ENCODE measurements around the gene MYO5C. TPM values are rescaled to one million over a fixed set of nuclear protein-coding genes. Genes with fewer than 3 reads are reported as not detected.

Gene MYO5C
- total and polyA plus RNA-seq, 2 donors (not counting 3 experiments of a cell fraction or from before 2014, with no cell fraction given), result 7.5 to 19.4 TPM

DNA sequence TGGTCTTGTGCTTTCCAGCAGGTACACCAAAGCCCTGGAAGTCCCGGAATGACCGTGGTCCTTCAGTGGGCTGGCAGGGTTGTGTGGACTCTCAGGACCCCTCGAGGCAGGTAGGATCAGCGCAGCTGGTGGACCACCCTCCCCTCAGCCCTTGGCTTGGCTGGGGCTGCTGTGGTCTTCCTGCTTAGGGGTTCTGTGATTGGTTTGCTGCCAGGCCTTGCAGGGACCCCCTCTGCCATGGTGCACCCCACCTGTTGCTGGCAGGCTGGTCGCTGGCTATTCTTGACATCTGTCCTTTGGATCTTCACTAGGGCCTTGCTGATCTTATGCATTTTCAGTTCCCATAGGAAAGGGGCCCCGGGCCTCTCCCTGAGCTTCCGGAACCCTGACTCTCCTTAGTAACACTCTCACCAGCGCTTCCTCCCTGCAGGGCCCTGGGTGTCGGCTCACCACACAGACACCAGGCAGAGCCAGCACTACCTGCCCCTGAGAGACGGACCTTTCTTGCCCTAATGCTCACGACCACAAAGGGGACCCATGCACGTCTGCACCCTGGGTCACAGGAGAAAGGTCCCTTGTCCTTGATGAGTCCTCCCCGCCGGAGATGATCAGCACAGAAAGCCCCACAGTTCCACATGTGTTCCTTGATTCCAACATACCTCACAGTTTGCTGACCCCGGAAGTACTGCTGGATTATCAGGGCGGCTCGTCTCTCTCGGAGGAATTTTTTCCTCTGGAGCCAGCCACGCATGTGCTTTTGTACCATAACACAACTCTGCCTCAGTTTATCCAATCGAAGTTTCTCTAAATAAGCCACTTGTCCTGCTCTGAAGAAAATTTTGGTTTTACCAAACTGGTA is 51.7 kb downstream of the MYO5C start:
- peaks cover 0 to 4% of the 10 kb centered on the region in 2 experiments for H3K36me3 ChIP-seq (ENCODE audit: control insufficient read depth in 2 of 2, extremely low read depth in 1 of 2, insufficient read depth in 2 of 2, low read length in 2 of 2)
- H4K20me1 ChIP-seq (replicated peaks; ENCODE audit: control insufficient read depth, extremely low read depth, insufficient read depth, low read length), result no peaks in the 10 kb centered on the region
- no peak for FAIRE-seq
- BruUV-seq (replicated peaks), result no TSS peak
- POLR2A ChIA-PET, result no interaction called here
- H3K4me1 ChIP-seq (ENCODE audit: control insufficient read depth, extremely low read depth, insufficient read depth, low read length), result no peaks in the 10 kb centered on the region
- no peak for DNase-seq (ENCODE audit: low read depth, low spot score)
- no peak overlapping the region for H3K27ac ChIP-seq (ENCODE audit: insufficient read depth, low read depth, low read length)
- no peak overlapping the region for H3K4me3 ChIP-seq (replicated peaks in 1 of 3; ENCODE audit: insufficient read depth in 1 of 3, low read depth in 1 of 3, low read length in 3 of 3)
- no peaks in the 10 kb centered on the region for H3K27me3 ChIP-seq (ENCODE audit: control insufficient read depth in 2 of 2, insufficient read depth in 2 of 2, low read length in 2 of 2)
- TF ChIP-seq, protein P1, sequence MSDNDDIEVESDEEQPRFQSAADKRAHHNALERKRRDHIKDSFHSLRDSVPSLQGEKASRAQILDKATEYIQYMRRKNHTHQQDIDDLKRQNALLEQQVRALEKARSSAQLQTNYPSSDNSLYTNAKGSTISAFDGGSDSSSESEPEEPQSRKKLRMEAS (IDR thresholded peaks at IDR 0.05; ENCODE audit: insufficient read depth, insufficient read length), result no peak
- no peak for TF ChIP-seq GATA2 (IDR thresholded peaks at IDR 0.05; ENCODE audit: insufficient read depth, insufficient read length, low read depth, low read length)
- no peak for TF ChIP-seq POLR2AphosphoS5 (IDR thresholded peaks at IDR 0.05; ENCODE audit: insufficient read depth, low read depth, low read length)
- TF ChIP-seq POLR2A (IDR thresholded peaks at IDR 0.05; ENCODE audit: low read depth, low read length), result no peak
- TF ChIP-seq JUN (IDR thresholded peaks at IDR 0.05; ENCODE audit: borderline replicate concordance, insufficient read depth, insufficient read length, low read depth), result no peak
- TF ChIP-seq, protein P2, sequence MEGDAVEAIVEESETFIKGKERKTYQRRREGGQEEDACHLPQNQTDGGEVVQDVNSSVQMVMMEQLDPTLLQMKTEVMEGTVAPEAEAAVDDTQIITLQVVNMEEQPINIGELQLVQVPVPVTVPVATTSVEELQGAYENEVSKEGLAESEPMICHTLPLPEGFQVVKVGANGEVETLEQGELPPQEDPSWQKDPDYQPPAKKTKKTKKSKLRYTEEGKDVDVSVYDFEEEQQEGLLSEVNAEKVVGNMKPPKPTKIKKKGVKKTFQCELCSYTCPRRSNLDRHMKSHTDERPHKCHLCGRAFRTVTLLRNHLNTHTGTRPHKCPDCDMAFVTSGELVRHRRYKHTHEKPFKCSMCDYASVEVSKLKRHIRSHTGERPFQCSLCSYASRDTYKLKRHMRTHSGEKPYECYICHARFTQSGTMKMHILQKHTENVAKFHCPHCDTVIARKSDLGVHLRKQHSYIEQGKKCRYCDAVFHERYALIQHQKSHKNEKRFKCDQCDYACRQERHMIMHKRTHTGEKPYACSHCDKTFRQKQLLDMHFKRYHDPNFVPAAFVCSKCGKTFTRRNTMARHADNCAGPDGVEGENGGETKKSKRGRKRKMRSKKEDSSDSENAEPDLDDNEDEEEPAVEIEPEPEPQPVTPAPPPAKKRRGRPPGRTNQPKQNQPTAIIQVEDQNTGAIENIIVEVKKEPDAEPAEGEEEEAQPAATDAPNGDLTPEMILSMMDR (IDR thresholded peaks at IDR 0.05; ENCODE audit: extremely low read depth in 1 of 2, insufficient read depth in 1 of 2, low read depth in 1 of 2, low read length in 2 of 2), result no peak
- no peak for TF ChIP-seq FOS (IDR thresholded peaks at IDR 0.05; ENCODE audit: borderline replicate concordance, insufficient read depth, low read length)
- no peak for TF ChIP-seq MYC (IDR thresholded peaks at IDR 0.05; ENCODE audit: low read depth, low read length)
- TF ChIP-seq EZH2 (IDR thresholded peaks at IDR 0.05; ENCODE audit: borderline replicate concordance, low read depth, low read length, severe bottlenecking), result no peak
- CTCF ChIA-PET, result no interaction called here
- dilution Hi-C loops (cut with MboI; ENCODE audit: extremely low pct_ligation_motif_present, low sequenced_read_pairs) (no loop called here), intact Hi-C loops (cut with micrococcal nuclease) (no loop called here)
- no peak overlapping the region for H3K4me2 ChIP-seq (ENCODE audit: insufficient read depth, low read length)
- no peaks in the 10 kb centered on the region for H3K79me2 ChIP-seq (ENCODE audit: control insufficient read depth, insufficient read depth, low read length)
- no peak overlapping the region for H2AFZ ChIP-seq (ENCODE audit: low read depth, low read length)
- no peaks in the 10 kb centered on the region for H3K9me3 ChIP-seq (replicated peaks; ENCODE audit: control insufficient read depth, insufficient read depth, low read length)
- H3K9me1 ChIP-seq (replicated peaks; ENCODE audit: control insufficient read depth, extremely low read depth, insufficient read depth, low read length), result no peaks in the 10 kb centered on the region
- H3K9ac ChIP-seq (replicated peaks; ENCODE audit: extremely low read depth, insufficient read depth, low read length), result no peak overlapping the region
